ENCODE measurements around the gene SCAMP4. TPM values are rescaled to one million over a fixed set of nuclear protein-coding genes. Genes with fewer than 3 reads are reported as not detected.
"Not testable (repeated sequence)": the region's sequence is repeated elsewhere in the genome, so short reads cannot be mapped to it uniquely, and the experiment has no call there.

Gene SCAMP4
- total RNA-seq, 1 experiment from 2014 or later, result 63.3 TPM

- Histone ChIP-seq H3K9me2 (ENCODE audit: insufficient read depth) (no peaks in the 10 kb centered on the region), H4K20me1 (ENCODE audit: insufficient read depth) (no peaks in the 10 kb centered on the region), H3K4me3 (replicated peaks in 1 of 2; ENCODE audit: low read depth in 1 of 2, low read length in 2 of 2) (no peak overlapping the region), H3K27me3 (ENCODE audit: insufficient read depth, low read length) (no peaks in the 10 kb centered on the region), H3K9ac (ENCODE audit: low read length) (no peak overlapping the region), H3K36me3 (ENCODE audit: control insufficient read depth in 1 of 2, insufficient read depth in 2 of 2, low read length in 2 of 2) (no peaks in the 10 kb centered on the region), H3K27ac (ENCODE audit: low read depth, low read length) (no peak overlapping the region; the same call in 1 of the 2 replicates), H3K4me2 (ENCODE audit: low read length) (no peak overlapping the region), H3K4me1 (ENCODE audit: control insufficient read depth in 1 of 2, insufficient read depth in 2 of 2, low read length in 2 of 2) (peaks cover 14 to 35% of the 10 kb centered on the region in 2 experiments; a peak in 3 of 4 replicates), H3K9me3 (ENCODE audit: control insufficient read depth in 1 of 2, insufficient read depth in 1 of 2, low read depth in 1 of 2, low read length in 2 of 2) (no peaks in the 10 kb centered on the region), H3K79me2 (ENCODE audit: insufficient read depth, low read length) (peaks cover 46% of the 10 kb centered on the region), H2AFZ (ENCODE audit: low read depth, low read length, poor library complexity, severe bottlenecking) (no peak overlapping the region)
- ChIA-PET POLR2A (no interaction called here), CTCF (no interaction called here), RAD21 (ENCODE audit: low non-redundant PET in 1 of 2, low total read pairs in 2 of 2, uncharacterized antibody in 2 of 2, unreplicated experiment in 2 of 2) (no interaction called here)
- ATAC-seq (no peak), DNase-seq (ENCODE audit: low read depth, low spot score) (no peak)
- no TSS peak for BruUV-seq (replicated peaks)
- TF ChIP-seq FOSL1 (IDR thresholded peaks at IDR 0.05; ENCODE audit: low read depth) (no peak), ZFX (IDR thresholded peaks at IDR 0.05) (no peak), EZH2phosphoT487 (IDR thresholded peaks at IDR 0.05; ENCODE audit: borderline replicate concordance) (no peak), TCF7L2 (IDR thresholded peaks at IDR 0.05; ENCODE audit: borderline replicate concordance, extremely low read depth, insufficient read depth, insufficient read length) (no peak), SIN3A (IDR thresholded peaks at IDR 0.05; ENCODE audit: low read depth) (no peak), MAX (IDR thresholded peaks at IDR 0.05) (no peak), POLR2A (IDR thresholded peaks at IDR 0.05; ENCODE audit: borderline replicate concordance, extremely low read depth, insufficient read depth, insufficient read length) (no peak), SRF (IDR thresholded peaks at IDR 0.05; ENCODE audit: low read depth) (no peak), ZNF274 (IDR thresholded peaks at IDR 0.05; ENCODE audit: low read depth, low read length) (no peak), RAD21 (IDR thresholded peaks at IDR 0.05; ENCODE audit: low read depth) (no peak), EZH2 (IDR thresholded peaks at IDR 0.05) (no peak), REST (IDR thresholded peaks at IDR 0.05; ENCODE audit: low read depth) (no peak)
- intact Hi-C loops (cut with micrococcal nuclease), result no loop called here
Observed at GRCh38 chr19:1880611-1881392, 24.4 kb upstream of the SCAMP4 start.

- H3K79me2 ChIP-seq (ENCODE audit: insufficient read depth, low read length), result peaks cover 44% of the 10 kb centered on the region
- ATAC-seq; H3K9me3 ChIP-seq (ENCODE audit: control insufficient read depth in 1 of 2, insufficient read depth in 1 of 2, low read depth in 1 of 2, low read length in 2 of 2); H4K20me1 ChIP-seq (ENCODE audit: insufficient read depth); H3K36me3 ChIP-seq (ENCODE audit: control insufficient read depth in 1 of 2, insufficient read depth in 2 of 2, low read length in 2 of 2); POLR2A ChIA-PET; H3K27me3 ChIP-seq (ENCODE audit: insufficient read depth, low read length); H2AFZ ChIP-seq (ENCODE audit: low read depth, low read length, poor library complexity, severe bottlenecking); DNase-seq (ENCODE audit: low read depth, low spot score); BruUV-seq (replicated peaks); H3K9ac ChIP-seq (ENCODE audit: low read length); H3K4me3 ChIP-seq (replicated peaks in 1 of 2; ENCODE audit: low read depth in 1 of 2, low read length in 2 of 2); intact Hi-C loops (cut with micrococcal nuclease); H3K9me2 ChIP-seq (ENCODE audit: insufficient read depth); H3K27ac ChIP-seq (ENCODE audit: low read depth, low read length); H3K4me2 ChIP-seq (ENCODE audit: low read length); CTCF ChIA-PET; RAD21 ChIA-PET (ENCODE audit: low non-redundant PET in 1 of 2, low total read pairs in 2 of 2, uncharacterized antibody in 2 of 2, unreplicated experiment in 2 of 2): not testable (repeated sequence)
- peaks cover 11 to 32% of the 10 kb centered on the region in 2 experiments; a peak in 3 of 4 replicates for H3K4me1 ChIP-seq (ENCODE audit: control insufficient read depth in 1 of 2, insufficient read depth in 2 of 2, low read length in 2 of 2)
Observed at GRCh38 chr19:1881393-1882088, 23.7 kb upstream of the SCAMP4 start.

All from HCT116 (cell line).